GM12875 (cell line): ENCODE measurements around the gene FRMD1.

Experiments
- H3K4me3 ChIP-seq: one replicate; pipeline ENCODE4 v1.5.1; 2011; ENCODE audit warnings: low read depth, low read length, control low read depth
- TF ChIP-seq, protein P1 (sequence below): IDR thresholded peaks from 2 replicates; pipeline ENCODE4 v1.5.1; 2011; ENCODE audit warnings: low read depth, mild to moderate bottlenecking, control low read depth, inconsistent platforms, low read length, moderate library complexity, borderline replicate concordance; ENCODE audit not compliant: insufficient read depth

Gene FRMD1

DNA sequence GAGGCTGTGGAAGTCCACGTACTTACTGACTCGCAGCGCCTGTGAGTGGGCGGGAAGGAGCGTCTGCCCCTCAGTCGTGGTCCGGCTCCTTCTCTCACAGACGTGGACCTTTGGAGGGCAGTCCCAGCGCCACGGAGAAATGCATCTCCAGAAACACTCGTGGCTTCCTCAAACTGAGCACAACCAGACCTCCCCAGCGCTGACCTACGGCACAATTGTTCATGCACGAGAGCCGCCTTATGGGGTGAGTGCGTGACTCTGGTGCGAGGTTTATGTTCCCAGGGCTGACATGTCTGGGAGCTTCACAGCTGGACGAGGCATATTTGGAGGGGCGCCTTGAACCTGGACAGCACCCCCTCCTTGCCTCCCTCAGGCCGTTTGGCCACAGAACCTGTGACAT lies 29.7 kb downstream of the FRMD1 start:
- H3K4me3 ChIP-seq = no peak overlapping the region
- TF ChIP-seq, protein P1, sequence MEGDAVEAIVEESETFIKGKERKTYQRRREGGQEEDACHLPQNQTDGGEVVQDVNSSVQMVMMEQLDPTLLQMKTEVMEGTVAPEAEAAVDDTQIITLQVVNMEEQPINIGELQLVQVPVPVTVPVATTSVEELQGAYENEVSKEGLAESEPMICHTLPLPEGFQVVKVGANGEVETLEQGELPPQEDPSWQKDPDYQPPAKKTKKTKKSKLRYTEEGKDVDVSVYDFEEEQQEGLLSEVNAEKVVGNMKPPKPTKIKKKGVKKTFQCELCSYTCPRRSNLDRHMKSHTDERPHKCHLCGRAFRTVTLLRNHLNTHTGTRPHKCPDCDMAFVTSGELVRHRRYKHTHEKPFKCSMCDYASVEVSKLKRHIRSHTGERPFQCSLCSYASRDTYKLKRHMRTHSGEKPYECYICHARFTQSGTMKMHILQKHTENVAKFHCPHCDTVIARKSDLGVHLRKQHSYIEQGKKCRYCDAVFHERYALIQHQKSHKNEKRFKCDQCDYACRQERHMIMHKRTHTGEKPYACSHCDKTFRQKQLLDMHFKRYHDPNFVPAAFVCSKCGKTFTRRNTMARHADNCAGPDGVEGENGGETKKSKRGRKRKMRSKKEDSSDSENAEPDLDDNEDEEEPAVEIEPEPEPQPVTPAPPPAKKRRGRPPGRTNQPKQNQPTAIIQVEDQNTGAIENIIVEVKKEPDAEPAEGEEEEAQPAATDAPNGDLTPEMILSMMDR = no peak

DNA sequence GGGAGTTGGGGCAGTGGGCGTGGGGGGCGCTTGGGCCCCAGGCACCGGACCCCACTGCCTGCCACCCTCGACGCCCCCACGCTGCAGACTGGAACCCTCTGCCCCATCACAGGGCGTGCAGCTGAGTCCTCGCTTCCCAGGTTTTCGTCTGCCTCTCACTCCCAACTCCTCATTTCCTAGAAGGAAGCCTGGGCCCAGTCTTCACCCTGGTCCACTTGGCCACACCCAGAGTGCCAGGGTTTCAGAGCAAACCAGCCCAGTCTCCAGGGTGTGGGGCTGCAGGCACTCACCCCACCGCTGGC lies 30.3 kb downstream of the FRMD1 start:
- H3K4me3 ChIP-seq = no peak overlapping the region
- TF ChIP-seq, protein P1 = no peak

DNA sequence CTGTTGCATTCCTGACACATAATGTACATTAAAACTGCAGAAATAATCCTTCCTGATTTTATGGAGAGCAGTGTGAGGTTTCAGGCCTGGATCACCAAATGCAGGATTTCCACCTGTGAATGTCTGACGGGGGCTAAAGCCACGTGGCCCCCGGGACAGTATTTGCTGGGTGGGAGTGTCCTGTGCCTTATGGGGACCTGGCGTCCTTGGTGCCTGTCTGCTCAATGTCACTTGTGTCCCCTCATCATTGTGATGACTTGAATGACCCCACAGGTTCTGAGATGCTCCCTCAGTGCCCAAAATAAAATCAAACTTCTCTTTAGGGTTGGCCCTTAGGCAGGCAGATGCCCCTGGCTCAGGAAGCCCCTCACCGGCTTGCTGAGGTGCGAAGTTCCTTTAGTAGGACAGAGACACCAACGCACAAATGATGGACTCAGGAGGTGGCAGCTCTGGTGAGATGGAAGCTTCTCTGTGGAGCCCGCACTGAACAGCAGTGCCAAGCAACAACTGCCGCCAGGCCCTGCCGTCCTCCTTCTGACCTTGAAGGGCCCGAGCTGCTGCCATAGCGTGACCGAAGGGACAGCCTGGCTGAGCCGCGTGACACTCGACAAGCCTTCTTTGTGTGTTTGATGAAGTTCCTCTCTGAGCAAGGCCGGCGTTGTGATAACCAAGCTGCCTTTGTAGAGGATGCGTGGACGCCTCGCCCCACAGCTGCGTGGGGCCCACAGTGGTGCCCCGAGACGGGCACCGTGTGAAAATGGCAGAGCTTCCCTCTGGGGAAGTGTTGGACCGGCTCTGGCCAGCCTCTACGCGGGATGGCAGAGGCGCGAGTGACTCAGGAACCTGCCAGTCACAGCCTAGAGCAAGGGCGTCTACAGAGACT lies 30.9 kb downstream of the FRMD1 start:
- TF ChIP-seq, protein P1 = no peak
- H3K4me3 ChIP-seq = no peak overlapping the region

DNA sequence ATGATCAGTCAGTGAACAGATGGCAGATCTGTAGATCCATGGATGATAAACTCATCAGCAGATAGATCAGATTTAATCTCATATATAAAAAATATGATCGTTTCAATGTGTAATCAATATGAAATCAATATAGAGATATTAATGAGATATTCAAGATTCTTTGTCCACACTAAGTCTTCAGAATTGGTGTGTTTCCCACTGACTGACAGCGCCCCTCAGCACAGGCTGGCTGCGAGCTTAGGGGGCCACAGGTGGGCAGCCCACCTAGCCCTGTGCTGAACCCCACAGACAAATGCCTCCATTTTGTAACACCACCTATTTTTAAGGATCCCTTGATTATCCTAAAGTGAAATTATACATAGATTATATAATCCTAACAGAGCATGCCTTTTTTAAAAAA lies 32.3 kb downstream of the FRMD1 start:
- no peak overlapping the region for H3K4me3 ChIP-seq
- TF ChIP-seq, protein P1 = no peak

DNA sequence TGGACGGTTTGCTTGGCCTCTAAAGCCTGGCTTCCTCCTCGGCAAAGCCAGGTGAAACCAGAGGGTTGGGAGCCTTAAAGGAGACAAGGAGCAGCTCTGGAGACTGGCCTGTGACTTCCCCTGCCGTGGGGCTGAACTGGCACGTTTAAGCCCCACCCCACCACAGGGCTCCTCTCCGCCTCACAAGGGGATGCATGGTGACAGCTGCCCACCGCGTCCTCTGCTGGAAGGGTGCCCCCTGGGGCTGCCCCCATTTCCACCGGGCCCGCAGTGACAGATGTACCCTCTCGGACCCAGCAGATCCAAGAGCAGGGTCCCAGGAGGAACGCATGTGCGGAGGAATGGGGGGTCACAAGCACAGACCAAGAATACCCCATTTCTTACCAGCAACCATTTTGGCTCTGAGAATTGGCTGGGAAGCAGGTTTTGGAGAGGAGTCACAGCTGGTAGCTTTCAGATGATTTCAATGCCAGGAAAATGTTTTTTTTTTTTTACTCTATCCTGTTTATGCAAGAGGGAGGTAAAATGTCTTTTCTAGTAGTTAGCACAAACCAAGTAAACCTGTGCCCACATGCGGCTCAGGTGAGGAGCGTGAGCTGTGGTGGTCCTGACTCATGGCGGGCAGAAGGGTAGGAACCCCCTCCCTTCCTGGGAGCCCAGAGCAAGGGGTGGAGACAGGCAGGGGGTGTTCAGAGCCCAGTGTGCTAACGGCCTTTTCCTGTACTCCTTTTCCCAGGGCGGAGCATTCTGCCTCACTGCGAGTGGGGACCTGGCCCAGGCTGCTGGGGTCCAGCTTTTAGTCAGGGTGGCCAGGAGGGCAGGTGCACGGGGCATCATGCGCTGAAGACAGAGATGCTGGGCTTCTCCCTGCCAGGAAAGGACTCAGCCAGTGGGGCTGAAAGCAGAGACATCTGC lies 33.0 kb downstream of the FRMD1 start:
- TF ChIP-seq, protein P1 = no peak
- H3K4me3 ChIP-seq = no peak overlapping the region

DNA sequence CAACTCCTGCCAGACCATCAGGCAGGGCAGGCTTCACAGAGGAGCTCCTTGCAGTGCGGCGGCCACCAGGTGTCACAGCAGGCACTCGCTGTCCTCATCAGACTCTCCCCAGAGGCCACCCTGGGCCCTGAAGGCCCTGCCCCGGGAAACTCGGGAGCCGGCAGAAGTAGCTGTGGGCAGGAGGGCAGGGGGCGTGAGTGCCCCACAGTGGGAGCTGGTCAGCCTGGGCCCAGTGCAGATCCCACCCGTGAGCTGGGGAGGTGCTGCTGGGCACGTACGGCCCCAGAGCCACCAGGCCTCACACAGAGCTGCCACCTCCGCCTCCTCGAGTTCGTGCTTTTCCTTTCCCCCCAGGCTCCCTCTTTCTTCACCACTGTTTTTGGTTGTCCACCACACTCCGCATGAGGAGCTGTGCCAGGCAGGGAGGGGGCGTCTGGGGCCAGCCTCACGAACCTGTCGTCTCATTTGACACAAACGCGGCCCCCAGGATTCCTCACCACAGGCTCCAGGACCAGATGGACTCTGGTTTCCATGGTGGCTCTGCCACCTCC lies 33.8 kb downstream of the FRMD1 start:
- TF ChIP-seq, protein P1 = no peak

More for the DNA sequence above, 33.8 kb downstream of the FRMD1 start:
- H3K4me3 ChIP-seq = no peak overlapping the region
